ENCODE measurements around the gene ETV6. TPM values are rescaled to one million over a fixed set of nuclear protein-coding genes. Genes with fewer than 3 reads are reported as not detected.

The ETV6 gene
- total RNA-seq, 4 donors from 2014 or later: 17.7 to 27.1 (median 25.0) TPM

DNA sequence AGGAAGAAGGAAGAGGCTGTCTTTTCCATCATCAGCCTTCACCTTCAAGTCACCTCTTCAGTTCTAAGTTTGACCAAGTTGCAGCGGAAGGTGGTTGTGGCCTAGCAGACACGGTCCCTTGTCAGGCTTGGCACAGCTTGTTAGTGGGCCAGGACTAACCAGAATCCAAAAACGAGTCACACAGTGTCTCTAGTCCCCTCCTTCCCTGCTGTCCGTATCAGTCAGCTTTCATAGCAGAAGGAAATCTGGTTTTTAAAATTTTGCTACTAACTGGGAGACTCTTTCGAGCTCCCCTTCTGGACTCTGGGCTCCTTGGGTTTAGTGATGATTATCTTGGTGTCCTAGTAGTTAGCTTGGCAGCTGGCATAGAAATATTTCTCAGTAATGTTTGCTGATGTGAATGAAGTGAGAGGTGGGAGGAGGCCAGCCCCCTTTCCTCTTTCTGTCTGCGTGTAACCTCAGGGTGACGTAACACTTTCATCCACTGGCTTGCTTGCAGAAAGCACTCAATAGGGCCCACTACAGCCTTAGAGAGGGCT, 3.8 kb downstream of the ETV6 start:
- intact Hi-C loops (cut with DNase I; ENCODE audit: low total_unique reads): no loop called here
- no peak overlapping the region for H3K4me3 ChIP-seq (ENCODE audit: low read depth, poor library complexity, severe bottlenecking)
- TF ChIP-seq, protein P1, sequence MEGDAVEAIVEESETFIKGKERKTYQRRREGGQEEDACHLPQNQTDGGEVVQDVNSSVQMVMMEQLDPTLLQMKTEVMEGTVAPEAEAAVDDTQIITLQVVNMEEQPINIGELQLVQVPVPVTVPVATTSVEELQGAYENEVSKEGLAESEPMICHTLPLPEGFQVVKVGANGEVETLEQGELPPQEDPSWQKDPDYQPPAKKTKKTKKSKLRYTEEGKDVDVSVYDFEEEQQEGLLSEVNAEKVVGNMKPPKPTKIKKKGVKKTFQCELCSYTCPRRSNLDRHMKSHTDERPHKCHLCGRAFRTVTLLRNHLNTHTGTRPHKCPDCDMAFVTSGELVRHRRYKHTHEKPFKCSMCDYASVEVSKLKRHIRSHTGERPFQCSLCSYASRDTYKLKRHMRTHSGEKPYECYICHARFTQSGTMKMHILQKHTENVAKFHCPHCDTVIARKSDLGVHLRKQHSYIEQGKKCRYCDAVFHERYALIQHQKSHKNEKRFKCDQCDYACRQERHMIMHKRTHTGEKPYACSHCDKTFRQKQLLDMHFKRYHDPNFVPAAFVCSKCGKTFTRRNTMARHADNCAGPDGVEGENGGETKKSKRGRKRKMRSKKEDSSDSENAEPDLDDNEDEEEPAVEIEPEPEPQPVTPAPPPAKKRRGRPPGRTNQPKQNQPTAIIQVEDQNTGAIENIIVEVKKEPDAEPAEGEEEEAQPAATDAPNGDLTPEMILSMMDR (IDR thresholded peaks at IDR 0.05): no peak
- no peak for TF ChIP-seq POLR2A (IDR thresholded peaks at IDR 0.05)
- WGBS, 2 donors: 56 to 62% methylated on average over 7 of the region's 7 CpGs
- no peak for DNase-seq (ENCODE audit: low spot score in 2 of 2)

DNA sequence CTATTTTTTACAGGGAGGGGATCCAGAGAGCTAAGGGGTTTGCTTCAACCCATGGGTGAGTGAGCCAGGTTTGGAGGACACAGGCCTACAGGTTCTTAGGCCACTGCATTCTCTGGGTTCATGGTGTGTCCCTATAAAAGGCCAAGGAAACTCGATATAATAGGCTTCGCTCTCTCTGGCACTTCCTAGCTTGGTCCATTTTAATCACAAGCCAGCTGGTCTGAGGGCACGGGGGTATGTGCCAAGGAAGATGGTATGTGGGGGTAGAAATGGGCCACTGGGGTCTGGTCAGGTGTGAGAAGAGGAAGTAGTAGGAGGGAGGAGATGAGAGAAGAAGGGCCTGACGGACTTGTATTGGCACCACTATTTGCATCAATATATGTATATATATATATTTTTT, 4.9 kb downstream of the ETV6 start:
- no peak for DNase-seq (ENCODE audit: low spot score in 2 of 2)
- WGBS, 2 donors: 80 to 89% methylated on average over 4 of the region's 4 CpGs
- intact Hi-C loops (cut with DNase I; ENCODE audit: low total_unique reads): no loop called here
- H3K4me3 ChIP-seq (ENCODE audit: low read depth, poor library complexity, severe bottlenecking): no peak overlapping the region
- TF ChIP-seq, protein P1 (IDR thresholded peaks at IDR 0.05): no peak
- TF ChIP-seq POLR2A (IDR thresholded peaks at IDR 0.05): no peak

GRCh38 chr12:11654802-11655201, 5.3 kb downstream of the ETV6 start:
- no peak for DNase-seq (ENCODE audit: low spot score in 2 of 2)
- no peak overlapping the region for H3K4me3 ChIP-seq (ENCODE audit: low read depth, poor library complexity, severe bottlenecking)
- 92 to 93% methylated on average over 2 of the region's 2 CpGs for WGBS, 2 donors
- intact Hi-C loops (cut with DNase I; ENCODE audit: low total_unique reads): no loop called here
- TF ChIP-seq POLR2A (IDR thresholded peaks at IDR 0.05): no peak
- TF ChIP-seq, protein P1 (IDR thresholded peaks at IDR 0.05): no peak

- intact Hi-C loops (cut with DNase I; ENCODE audit: low total_unique reads): no loop called here
- TF ChIP-seq, protein P1 (IDR thresholded peaks at IDR 0.05): no peak
- TF ChIP-seq POLR2A (IDR thresholded peaks at IDR 0.05): no peak
- no peak for DNase-seq (ENCODE audit: low spot score in 2 of 2)
- WGBS, 2 donors: 84 to 90% methylated on average over 5 of the region's 5 CpGs
- H3K4me3 ChIP-seq (ENCODE audit: low read depth, poor library complexity, severe bottlenecking): no peak overlapping the region
These were observed 6.4 kb downstream of the ETV6 start for GRCh38 chr12:11655842-11656241.

GRCh38 chr12:11656550-11656949, 7.1 kb downstream of the ETV6 start:
- TF ChIP-seq, protein P1 (IDR thresholded peaks at IDR 0.05): no peak
- TF ChIP-seq POLR2A (IDR thresholded peaks at IDR 0.05): no peak
- no peak overlapping the region for H3K4me3 ChIP-seq (ENCODE audit: low read depth, poor library complexity, severe bottlenecking)
- no peak for DNase-seq (ENCODE audit: low spot score in 2 of 2)
- intact Hi-C loops (cut with DNase I; ENCODE audit: low total_unique reads): no loop called here
- 59 to 76% methylated on average over 4 of the region's 4 CpGs for WGBS, 2 donors

DNA sequence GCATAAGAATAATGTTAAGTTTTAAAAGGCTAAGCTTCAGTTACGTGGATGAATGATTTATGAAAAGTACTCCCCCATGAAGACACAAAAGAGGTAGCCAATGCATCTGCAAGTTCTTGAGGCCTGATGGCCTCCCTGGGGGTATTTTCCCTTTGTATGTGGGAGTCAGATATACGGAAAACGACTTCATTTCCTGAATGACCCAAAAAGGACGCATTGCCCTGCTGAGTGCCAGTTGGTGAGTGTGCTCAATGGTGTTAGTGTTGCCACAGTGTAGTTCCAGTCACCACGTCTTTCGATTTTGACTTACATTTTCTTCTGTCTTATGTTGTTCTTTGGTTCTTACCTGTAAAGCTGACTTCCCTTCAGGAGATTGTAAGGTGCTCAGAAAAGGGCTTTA, 8.0 kb downstream of the ETV6 start:
- WGBS, 2 donors: 67 to 75% methylated on average over 6 of the region's 6 CpGs
- no peak overlapping the region for H3K4me3 ChIP-seq (ENCODE audit: low read depth, poor library complexity, severe bottlenecking)
- intact Hi-C loops (cut with DNase I; ENCODE audit: low total_unique reads): no loop called here
- TF ChIP-seq, protein P1 (IDR thresholded peaks at IDR 0.05): no peak
- TF ChIP-seq POLR2A (IDR thresholded peaks at IDR 0.05): no peak
- no peak for DNase-seq (ENCODE audit: low spot score in 2 of 2)

Measured in lower leg skin (tissue), 4 donors.